Measurements from ENCODE around the gene HOXB13.

HOXB13 gene

GRCh38 chr17:48748718-48749566 lies 20.4 kb upstream of the HOXB13 start:
- DNase-seq = no peak

- DNase-seq = no peak
Observed at GRCh38 chr17:48747445-48748363, 19.2 kb upstream of the HOXB13 start.

GRCh38 chr17:48746916-48747444 lies 18.4 kb upstream of the HOXB13 start:
- no peak for DNase-seq

- DNase-seq = no peak
Observed at GRCh38 chr17:48745381-48746275, 17.1 kb upstream of the HOXB13 start.

GRCh38 chr17:48740537-48740936 lies 12.0 kb upstream of the HOXB13 start:
- no peak for DNase-seq

GRCh38 chr17:48738803-48739526 lies 10.4 kb upstream of the HOXB13 start:
- no peak for DNase-seq

GRCh38 chr17:48738424-48738802 lies 9.9 kb upstream of the HOXB13 start:
- no peak for DNase-seq

- no peak for DNase-seq
Observed at GRCh38 chr17:48737330-48738043, 8.9 kb upstream of the HOXB13 start.

- DNase-seq = no peak
Observed at GRCh38 chr17:48735062-48735351, 6.5 kb upstream of the HOXB13 start.

- no peak for DNase-seq
Observed at GRCh38 chr17:48734333-48735061, 5.9 kb upstream of the HOXB13 start.

GRCh38 chr17:48733632-48734328 lies 5.2 kb upstream of the HOXB13 start:
- DNase-seq = no peak

GRCh38 chr17:48732688-48733629 lies 4.4 kb upstream of the HOXB13 start:
- DNase-seq = no peak

GRCh38 chr17:48731355-48731754 lies 2.8 kb upstream of the HOXB13 start:
- no peak for DNase-seq

- no peak for DNase-seq
Observed at GRCh38 chr17:48730240-48730550, 1.6 kb upstream of the HOXB13 start.

GRCh38 chr17:48729335-48730239 lies 1.0 kb upstream of the HOXB13 start:
- DNase-seq = no peak

GRCh38 chr17:48727415-48728175 lies 955 bp downstream of the HOXB13 start:
- no peak for DNase-seq

- no peak for DNase-seq
Observed at GRCh38 chr17:48726916-48727286, 1.6 kb downstream of the HOXB13 start.
